Measurements from ENCODE around the gene HSDL1. TPM values are rescaled to one million over a fixed set of nuclear protein-coding genes. Genes with fewer than 3 reads are reported as not detected.

The HSDL1 gene
- total and polyA plus RNA-seq, 7 donors: 11.7 to 39.3 (median 20.4) TPM

DNA sequence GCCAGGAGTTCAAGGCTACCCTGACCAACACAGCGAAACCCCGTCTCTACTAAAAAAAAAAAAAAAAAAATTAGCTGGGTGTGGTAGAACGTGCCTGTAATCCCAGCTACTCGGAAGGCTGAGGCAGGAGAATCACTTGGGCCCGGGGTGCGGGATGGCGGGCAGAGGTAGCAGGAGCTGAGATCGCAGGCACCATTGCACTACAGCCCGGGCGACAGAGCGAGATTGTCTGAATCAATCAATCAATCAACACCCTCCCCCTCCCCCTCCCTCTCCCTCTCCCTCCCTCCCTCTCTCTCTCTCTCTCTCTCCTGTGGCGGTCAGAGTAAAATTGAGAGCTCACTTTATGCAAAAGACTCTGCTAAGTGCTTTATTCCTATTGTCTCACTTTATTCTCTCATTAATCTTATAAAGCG, 1.2 kb downstream of the HSDL1 start:
- WGBS, 3 donors: 36 to 39% (median 37%) methylated on average over 13 of the region's 13 CpGs
- ATAC-seq (no peak), DNase-seq (no peak)
- Histone ChIP-seq H3K27me3 (ENCODE audit: insufficient read depth in 3 of 3, low read length in 2 of 3) (no peaks in the 10 kb centered on the region), H3K36me3 (ENCODE audit: insufficient read depth in 1 of 2, low read depth in 1 of 2) (no peaks in the 10 kb centered on the region), H3K4me1 (peaks cover 26% of the 10 kb centered on the region), H3K27ac (no peak overlapping the region), H3K4me3 (peak overlapping the region; percentile 95), H3K9me3 (no peaks in the 10 kb centered on the region)
- TF ChIP-seq, protein P1, sequence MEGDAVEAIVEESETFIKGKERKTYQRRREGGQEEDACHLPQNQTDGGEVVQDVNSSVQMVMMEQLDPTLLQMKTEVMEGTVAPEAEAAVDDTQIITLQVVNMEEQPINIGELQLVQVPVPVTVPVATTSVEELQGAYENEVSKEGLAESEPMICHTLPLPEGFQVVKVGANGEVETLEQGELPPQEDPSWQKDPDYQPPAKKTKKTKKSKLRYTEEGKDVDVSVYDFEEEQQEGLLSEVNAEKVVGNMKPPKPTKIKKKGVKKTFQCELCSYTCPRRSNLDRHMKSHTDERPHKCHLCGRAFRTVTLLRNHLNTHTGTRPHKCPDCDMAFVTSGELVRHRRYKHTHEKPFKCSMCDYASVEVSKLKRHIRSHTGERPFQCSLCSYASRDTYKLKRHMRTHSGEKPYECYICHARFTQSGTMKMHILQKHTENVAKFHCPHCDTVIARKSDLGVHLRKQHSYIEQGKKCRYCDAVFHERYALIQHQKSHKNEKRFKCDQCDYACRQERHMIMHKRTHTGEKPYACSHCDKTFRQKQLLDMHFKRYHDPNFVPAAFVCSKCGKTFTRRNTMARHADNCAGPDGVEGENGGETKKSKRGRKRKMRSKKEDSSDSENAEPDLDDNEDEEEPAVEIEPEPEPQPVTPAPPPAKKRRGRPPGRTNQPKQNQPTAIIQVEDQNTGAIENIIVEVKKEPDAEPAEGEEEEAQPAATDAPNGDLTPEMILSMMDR (IDR thresholded peaks at IDR 0.05): no peak
- intact Hi-C loops (cut with DNase I): loop anchor here (2.0 to 5.0 kb wide), 3 partner anchors 31 to 41 kb away; no protein-coding TSS in a partner anchor

DNA sequence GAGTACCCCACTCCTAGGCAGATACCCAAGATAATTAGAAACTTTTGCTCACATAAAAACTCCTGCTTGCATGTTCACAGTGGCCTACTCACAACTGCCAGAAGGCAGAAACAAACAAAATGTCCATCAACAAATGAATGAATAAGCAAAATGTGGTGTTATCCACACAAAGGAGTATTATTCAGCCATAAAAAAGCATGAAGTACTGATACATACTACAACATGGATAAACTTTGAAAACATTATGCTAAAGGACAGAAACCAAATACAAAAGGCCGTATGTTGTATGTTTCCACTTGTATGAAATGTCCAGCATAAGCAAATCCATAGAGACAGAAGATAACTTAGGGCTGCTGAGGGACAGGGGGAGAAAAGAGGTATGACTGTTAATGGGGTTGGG, 1.9 kb downstream of the HSDL1 start:
- 95 to 99% (median 97%) methylated on average over 1 of the region's 1 CpG for WGBS, 3 donors
- no peak for DNase-seq
- Histone ChIP-seq H3K27me3 (ENCODE audit: insufficient read depth in 3 of 3, low read length in 2 of 3) (no peaks in the 10 kb centered on the region), H3K36me3 (ENCODE audit: insufficient read depth in 1 of 2, low read depth in 1 of 2) (no peaks in the 10 kb centered on the region), H3K4me1 (peaks cover 33% of the 10 kb centered on the region), H3K9me3 (no peaks in the 10 kb centered on the region), H3K27ac (no peak overlapping the region), H3K4me3 (no peak overlapping the region)
- no peak for ATAC-seq
- intact Hi-C loops (cut with DNase I): loop anchor here in 1 of 2 donors (5.0 kb wide), 1 partner anchor 41 kb away; no protein-coding TSS in a partner anchor
- TF ChIP-seq, protein P1 (IDR thresholded peaks at IDR 0.05): no peak

DNA sequence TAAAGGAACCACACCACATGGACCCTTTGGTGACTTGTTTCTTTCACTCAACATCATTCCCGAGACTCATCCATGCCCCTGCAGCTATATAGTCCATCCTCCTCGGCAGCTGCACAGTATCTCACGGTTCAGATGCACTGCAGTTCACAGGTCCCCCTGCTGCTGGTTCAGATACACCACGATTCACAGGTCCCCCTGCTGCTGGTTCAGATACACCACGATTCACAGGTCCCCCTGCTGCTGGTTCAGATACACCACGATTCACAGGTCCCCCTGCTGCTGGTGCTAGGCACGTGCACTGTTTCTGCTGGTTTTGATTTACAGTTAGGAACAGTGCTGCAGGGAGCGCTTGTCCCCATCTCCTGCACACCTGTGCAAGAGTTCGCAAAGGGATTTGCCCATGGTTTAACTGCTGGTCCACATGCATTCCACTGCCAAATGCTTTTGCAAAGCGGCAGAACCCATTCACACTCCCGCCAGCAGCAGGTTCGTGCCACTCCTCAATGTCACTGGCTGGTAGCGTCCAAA, 3.8 kb downstream of the HSDL1 start:
- Histone ChIP-seq H3K9me3 (no peaks in the 10 kb centered on the region), H3K27ac (no peak overlapping the region), H3K4me1 (peaks cover 37% of the 10 kb centered on the region), H3K36me3 (ENCODE audit: insufficient read depth in 1 of 2, low read depth in 1 of 2) (no peaks in the 10 kb centered on the region), H3K4me3 (no peak overlapping the region), H3K27me3 (ENCODE audit: insufficient read depth in 3 of 3, low read length in 2 of 3) (no peaks in the 10 kb centered on the region)
- TF ChIP-seq, protein P1 (IDR thresholded peaks at IDR 0.05): no peak
- ATAC-seq (no peak), DNase-seq (no peak)
- WGBS, 3 donors: 46 to 64% (median 57%) methylated on average over 13 of the region's 13 CpGs
- intact Hi-C loops (cut with DNase I): loop anchor here in 1 of 2 donors (5.0 kb wide), 1 partner anchor 39 kb away; no protein-coding TSS in a partner anchor

DNA sequence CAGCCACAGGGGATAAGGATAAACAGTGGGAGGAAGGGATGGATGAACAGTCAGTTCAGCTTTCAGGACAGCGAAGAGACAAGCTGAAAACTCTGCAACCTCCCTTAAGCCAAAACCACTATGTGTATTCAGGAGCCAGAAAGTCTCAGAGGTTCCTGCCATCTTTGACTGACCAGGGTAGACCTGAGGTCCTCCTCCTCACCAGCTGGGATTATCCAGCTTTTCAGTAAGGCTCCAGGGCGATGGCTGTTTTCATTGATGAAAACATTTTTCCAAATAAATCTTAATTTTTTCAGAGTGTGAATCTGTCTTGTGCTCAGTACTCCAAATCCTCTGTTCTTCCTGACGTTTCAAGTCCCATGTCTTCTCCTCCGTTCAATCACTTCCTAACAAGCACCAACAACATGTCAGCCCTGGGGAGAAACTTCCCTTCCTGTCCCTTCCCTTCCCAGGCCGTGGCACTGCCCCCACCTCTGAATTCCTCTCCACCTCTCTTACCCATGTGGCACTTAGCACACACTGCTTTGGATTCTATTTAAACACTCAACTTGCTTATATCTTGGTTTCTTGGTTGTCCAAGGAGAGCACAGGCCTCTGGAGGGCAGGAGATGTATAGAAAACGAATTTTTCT, 5.2 kb downstream of the HSDL1 start:
- peak overlapping the region; percentile 87 for H3K27ac ChIP-seq
- DNase-seq (no peak), ATAC-seq (peak in 1 of 4 donors; percentile 9)
- H3K9me3 ChIP-seq: no peaks in the 10 kb centered on the region
- TF ChIP-seq, protein P1 (IDR thresholded peaks at IDR 0.05): no peak
- no peaks in the 10 kb centered on the region for H3K36me3 ChIP-seq (ENCODE audit: insufficient read depth in 1 of 2, low read depth in 1 of 2)
- peak overlapping the region; percentile 61 for H3K4me3 ChIP-seq
- H3K4me1 ChIP-seq: peaks cover 33% of the 10 kb centered on the region
- 71 to 81% (median 76%) methylated on average over 6 of the region's 6 CpGs for WGBS, 3 donors
- intact Hi-C loops (cut with DNase I): loop anchor here in 1 of 2 donors (5.0 kb wide), 1 partner anchor 37 kb away; no protein-coding TSS in a partner anchor
- H3K27me3 ChIP-seq (ENCODE audit: insufficient read depth in 3 of 3, low read length in 2 of 3): no peaks in the 10 kb centered on the region
